ENCODE data around the gene GFY.

The GFY gene

DNA sequence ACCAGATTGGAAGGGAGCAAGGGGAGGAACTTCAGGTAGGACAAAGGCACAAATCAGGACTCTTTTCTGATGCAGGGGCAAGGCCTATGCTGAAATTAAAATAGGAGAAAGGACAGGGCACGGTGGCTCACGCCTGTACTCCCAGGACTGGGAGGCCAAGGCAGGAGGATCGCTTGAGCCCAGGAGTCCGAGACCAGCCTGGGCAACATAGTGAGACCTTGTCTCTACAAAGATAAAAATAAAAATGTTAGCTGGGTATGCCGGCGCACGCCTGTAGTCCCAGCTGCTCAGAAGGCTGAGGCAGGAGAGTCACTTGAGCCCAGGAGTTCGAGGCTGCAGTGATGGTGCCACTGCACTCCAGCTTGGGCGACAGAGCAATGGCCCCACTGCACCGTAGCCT, 10.5 kb downstream of the GFY start:
- TF ChIP-seq, protein P1, sequence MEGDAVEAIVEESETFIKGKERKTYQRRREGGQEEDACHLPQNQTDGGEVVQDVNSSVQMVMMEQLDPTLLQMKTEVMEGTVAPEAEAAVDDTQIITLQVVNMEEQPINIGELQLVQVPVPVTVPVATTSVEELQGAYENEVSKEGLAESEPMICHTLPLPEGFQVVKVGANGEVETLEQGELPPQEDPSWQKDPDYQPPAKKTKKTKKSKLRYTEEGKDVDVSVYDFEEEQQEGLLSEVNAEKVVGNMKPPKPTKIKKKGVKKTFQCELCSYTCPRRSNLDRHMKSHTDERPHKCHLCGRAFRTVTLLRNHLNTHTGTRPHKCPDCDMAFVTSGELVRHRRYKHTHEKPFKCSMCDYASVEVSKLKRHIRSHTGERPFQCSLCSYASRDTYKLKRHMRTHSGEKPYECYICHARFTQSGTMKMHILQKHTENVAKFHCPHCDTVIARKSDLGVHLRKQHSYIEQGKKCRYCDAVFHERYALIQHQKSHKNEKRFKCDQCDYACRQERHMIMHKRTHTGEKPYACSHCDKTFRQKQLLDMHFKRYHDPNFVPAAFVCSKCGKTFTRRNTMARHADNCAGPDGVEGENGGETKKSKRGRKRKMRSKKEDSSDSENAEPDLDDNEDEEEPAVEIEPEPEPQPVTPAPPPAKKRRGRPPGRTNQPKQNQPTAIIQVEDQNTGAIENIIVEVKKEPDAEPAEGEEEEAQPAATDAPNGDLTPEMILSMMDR (IDR thresholded peaks at IDR 0.05; ENCODE audit: extremely low read depth, missing control alignments): no peak
- DNase-seq (ENCODE audit: low spot score): no peak

DNA sequence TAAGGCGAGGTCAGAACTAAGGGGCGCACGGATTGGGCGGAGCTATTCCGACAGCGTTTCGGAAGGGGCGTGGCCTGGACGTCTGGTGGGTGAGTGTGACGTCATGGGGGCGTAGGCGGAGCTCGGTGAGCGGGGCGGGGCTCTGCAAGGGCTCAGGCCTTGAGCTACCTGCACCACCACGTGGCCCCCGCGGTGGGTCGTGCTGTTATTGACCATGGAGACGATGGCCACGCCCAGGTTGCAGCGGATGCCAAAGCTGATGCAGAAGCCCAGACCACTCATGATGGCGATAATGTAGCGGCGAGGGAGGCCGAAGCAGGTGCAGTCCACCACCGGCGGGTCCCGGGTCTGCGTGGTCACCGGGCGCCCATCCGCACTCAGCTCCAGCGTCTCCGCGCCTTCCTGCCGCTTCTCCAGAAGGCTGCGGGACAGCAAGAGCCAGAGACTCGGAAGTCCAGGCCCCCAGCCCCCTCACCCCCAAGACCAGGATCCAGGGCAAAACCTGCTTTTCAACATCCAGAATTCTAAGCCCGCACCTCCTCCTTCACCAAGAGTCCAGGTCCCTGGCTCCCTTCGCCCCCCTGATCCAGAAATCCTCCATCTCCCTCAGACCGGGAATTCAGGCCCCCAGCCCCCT, 11.3 kb downstream of the GFY start:
- TF ChIP-seq, protein P1 (IDR thresholded peaks at IDR 0.05; ENCODE audit: extremely low read depth, missing control alignments): no peak
- peak; percentile 70 for DNase-seq (ENCODE audit: low spot score)

DNA sequence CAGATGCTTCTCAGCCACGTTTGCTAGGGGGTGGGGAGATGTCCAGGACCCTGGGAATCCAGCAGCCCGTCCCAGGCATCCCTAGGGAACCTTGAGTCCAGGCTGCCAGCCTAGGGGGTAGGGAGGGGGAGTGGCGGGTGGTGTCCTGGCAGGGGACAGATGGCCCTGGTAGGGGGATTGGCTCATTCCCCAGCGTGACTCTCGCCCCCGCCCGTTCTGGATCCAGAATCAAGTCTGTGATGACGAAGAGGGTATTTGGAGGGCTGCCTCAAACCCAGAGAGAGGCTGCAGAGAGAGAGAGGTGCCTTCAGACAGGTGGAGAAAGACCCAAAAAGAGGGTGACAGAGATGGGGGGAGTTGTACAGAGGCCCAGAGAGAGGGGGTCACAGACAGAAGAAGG, 12.0 kb downstream of the GFY start:
- no peak for DNase-seq (ENCODE audit: low spot score)
- TF ChIP-seq, protein P1 (IDR thresholded peaks at IDR 0.05; ENCODE audit: extremely low read depth, missing control alignments): no peak

DNA sequence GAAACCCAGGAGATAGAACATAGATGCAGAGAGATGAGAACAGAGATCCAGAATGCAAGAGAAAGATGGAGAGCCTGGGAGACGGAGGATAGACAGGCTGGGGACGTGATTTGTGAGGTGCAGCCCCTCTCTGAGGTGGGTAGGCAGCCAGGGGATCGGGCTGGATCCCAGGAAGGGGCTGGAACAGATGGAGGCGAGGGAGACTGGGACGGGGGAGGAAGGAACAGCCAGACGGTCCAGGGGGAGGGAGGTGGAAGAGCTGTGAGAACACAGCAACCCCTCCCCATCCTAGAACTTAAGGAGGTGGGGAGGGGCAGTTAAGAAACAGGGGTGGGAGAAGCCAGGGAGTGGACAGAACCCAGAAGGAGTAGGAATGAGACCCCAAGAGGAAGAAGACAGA, 13.1 kb downstream of the GFY start:
- no peak for DNase-seq (ENCODE audit: low spot score)
- TF ChIP-seq, protein P1 (IDR thresholded peaks at IDR 0.05; ENCODE audit: extremely low read depth, missing control alignments): no peak

DNA sequence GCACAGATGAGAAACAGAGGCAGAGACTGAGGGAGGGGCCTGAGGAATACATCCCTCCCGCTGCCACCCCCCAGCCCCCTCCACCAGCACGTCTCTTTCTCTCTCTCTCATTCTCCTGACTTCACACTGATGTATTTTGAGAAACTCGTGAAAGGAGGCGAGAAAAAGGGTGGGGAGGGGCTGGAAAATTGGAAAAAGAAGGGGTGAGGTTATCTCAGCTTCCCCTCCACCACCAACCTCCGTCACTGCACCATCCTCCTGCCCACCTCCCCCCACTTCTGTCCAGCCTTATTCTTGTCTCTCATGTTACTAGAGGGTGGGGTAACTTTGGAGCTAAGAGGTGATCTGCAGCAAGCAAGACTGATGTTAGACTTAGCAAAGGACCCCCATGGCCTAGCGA, 14.6 kb downstream of the GFY start:
- no peak for DNase-seq (ENCODE audit: low spot score)
- TF ChIP-seq, protein P1 (IDR thresholded peaks at IDR 0.05; ENCODE audit: extremely low read depth, missing control alignments): no peak

DNA sequence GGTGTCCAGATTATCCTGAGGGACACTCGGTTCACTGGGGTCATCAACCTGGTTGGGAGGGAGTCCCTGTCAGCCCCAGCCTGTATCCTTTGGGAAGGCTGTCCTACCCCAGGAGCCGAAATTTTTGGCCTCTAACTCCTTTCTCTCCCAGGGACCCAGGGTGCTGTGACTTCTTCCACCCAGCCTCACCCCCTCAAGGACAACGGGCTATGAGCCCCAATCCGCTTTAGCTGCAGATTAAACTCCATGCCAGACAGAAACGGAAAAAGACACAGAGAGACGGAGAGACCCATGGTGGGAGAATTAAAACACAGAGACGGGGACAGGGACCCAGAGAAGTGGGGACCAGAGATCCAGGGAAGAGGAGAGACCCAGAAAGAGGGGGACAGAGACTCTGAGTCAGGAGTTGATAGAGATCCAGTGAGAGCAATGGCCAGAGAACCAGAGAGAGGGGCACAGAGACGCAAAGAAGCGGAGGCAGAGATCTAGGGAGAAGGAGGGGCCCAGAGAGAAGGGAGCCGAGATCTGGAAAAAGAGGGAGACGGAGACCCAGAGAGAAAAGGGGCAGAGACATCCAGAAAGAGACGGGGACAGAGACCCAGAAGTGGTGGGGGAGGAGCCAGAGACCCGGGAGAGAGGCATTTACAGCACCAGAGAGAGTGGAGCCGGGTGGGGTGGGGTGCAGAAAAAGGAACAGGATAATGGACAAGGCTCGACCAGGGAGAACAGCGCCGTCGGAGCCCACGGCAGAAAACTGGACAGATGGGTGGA, 15.4 kb downstream of the GFY start:
- no peak for DNase-seq (ENCODE audit: low spot score)
- TF ChIP-seq, protein P1 (IDR thresholded peaks at IDR 0.05; ENCODE audit: extremely low read depth, missing control alignments): no peak

DNA sequence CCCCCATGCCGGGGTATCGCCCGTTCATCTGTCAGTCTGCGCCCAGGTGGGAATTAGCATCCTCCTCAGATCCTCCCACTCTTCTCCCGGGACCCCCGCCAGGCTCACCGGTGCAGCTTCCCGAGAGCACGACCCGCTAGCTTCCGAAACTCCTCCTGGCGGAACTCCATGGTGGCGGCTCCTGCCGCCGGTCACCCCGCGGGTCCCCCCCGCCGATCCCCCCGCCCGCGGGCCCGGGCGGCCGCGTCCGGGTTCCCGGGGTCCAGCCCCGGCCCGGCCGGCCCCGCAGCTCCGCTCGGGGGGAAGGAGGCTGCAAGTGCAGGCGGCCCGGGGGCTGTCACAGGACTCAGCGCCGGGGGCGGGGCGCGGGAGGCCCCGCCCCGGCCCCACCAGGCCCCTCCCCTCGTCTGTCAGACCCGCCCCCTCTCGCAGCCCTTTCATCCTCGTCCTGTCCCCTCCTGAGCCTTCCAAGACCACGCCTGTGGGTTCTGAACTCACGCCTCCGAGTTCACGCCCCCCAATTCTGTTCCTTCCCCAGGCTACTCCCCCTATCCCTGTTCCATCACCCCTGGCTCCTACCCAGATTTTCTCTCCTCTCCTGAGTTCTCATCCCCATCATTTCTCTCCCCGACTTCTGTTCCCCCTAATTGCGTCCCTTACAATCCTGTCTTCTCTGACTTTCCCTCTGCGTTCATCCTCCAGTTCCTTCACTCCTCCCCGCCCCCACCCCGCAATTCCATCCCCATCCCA, 16.2 kb downstream of the GFY start, which contains the start of gene SLC17A7:
Gene SLC17A7, minus strand, starts transcription at position 318 of the 750 bp plus-strand sequence. Its CDS starts 148 bp downstream, at position 170.
- peak; percentile 84 for DNase-seq (ENCODE audit: low spot score)
- TF ChIP-seq, protein P1 (IDR thresholded peaks at IDR 0.05; ENCODE audit: extremely low read depth, missing control alignments): no peak
